Peyer's patch (tissue), 4 donors: ENCODE results near the gene GNAS. TPM values are rescaled to one million over a fixed set of nuclear protein-coding genes. Genes with fewer than 3 reads are reported as not detected.

Experiments
- DNase-seq, 3 donors: peaks; one replicate each; pipeline ENCODE4 v3.0.0-alpha.2; 2017 to 2019
- H3K27ac ChIP-seq, 4 donors: fragments of 200-600 bp; sonication (generic); one replicate each; pipeline ENCODE4 v1.5.1; 2016 to 2019
- H3K27me3 ChIP-seq, 2 donors: fragments of 200-600 bp; sonication (generic); one replicate each; pipeline ENCODE4 v1.5.1; 2019
- H3K36me3 ChIP-seq, 3 donors: fragments of 200-600 bp; sonication (generic); one replicate each; pipeline ENCODE4 v1.5.1; 2016 to 2019
- H3K4me1 ChIP-seq, 4 donors: fragments of 200-600 bp; sonication (generic); one replicate each; pipeline ENCODE4 v1.5.1; 2016 to 2019
- H3K4me3 ChIP-seq, 4 donors: fragments of 200-600 bp; sonication (generic); 1 replicate in 3 of 4; 2 replicates in 1 of 4; pipeline ENCODE4 v1.5.1; 2016 to 2019; ENCODE audit warnings: mild to moderate bottlenecking in 1 of 4
- H3K9me3 ChIP-seq, 4 donors: fragments of 200-600 bp; sonication (generic); one replicate each; pipeline ENCODE4 v1.5.1; 2016 to 2019; ENCODE audit warnings: mild to moderate bottlenecking in 1 of 4
- CTCF ChIP-seq, 6 experiments: fragments of 450-650 bp in 4 of 6; fragments of 200-600 bp in 2 of 6; sonication (generic) in 1 of 6; IDR thresholded peaks; one replicate each; pipeline ENCODE4 v1.5.1; 2017 to 2019; ENCODE audit warnings: antibody characterized with exemption in 6 of 6, mild to moderate bottlenecking in 3 of 6, moderate library complexity in 1 of 6
- POLR2A ChIP-seq, 2 donors: fragments of 450-650 bp; IDR thresholded peaks; one replicate each; pipeline ENCODE4 v1.5.1; 2017; ENCODE audit warnings: antibody characterized with exemption in 2 of 2, mild to moderate bottlenecking in 2 of 2, moderate library complexity in 2 of 2
- total RNA-seq, 4 donors: library from RNA; depleted of rRNA; stranded (reverse); fragments of >200 nt; gene quantifications; one replicate each; pipeline ENCODE4 v1.1.0, GENCODE V29; 2016

GNAS gene
- total RNA-seq, 4 donors from 2014 or later = 382 to 889 (median 658) TPM

GRCh38 chr20:58875541-58876134 is 23.1 kb downstream of the GNAS start:
- Histone ChIP-seq H3K27ac (no peak overlapping the region), H3K9me3 (no peaks in the 10 kb centered on the region), H3K27me3 (no peaks in the 10 kb centered on the region), H3K4me3 (no peak overlapping the region), H3K4me1 (no peaks in the 10 kb centered on the region), H3K36me3 (no peaks in the 10 kb centered on the region)
- TF ChIP-seq POLR2A (IDR thresholded peaks at IDR 0.05) (no peak), CTCF (IDR thresholded peaks at IDR 0.05) (no peak)
- no peak for DNase-seq

GRCh38 chr20:58876437-58876836 is 23.9 kb downstream of the GNAS start:
- Histone ChIP-seq H3K4me3 (no peak overlapping the region), H3K36me3 (no peaks in the 10 kb centered on the region), H3K27me3 (no peaks in the 10 kb centered on the region), H3K9me3 (no peaks in the 10 kb centered on the region), H3K4me1 (no peaks in the 10 kb centered on the region), H3K27ac (no peak overlapping the region)
- DNase-seq = no peak
- no peak for TF ChIP-seq POLR2A (IDR thresholded peaks at IDR 0.05)
- TF ChIP-seq CTCF (IDR thresholded peaks at IDR 0.05) = no peak

GRCh38 chr20:58877050-58877975 is 24.8 kb downstream of the GNAS start:
- no peaks in the 10 kb centered on the region for H3K27me3 ChIP-seq
- H3K27ac ChIP-seq = no peak overlapping the region
- TF ChIP-seq CTCF (IDR thresholded peaks at IDR 0.05) = no peak
- TF ChIP-seq POLR2A (IDR thresholded peaks at IDR 0.05) = no peak
- H3K4me3 ChIP-seq = no peak overlapping the region
- DNase-seq = no peak
- no peaks in the 10 kb centered on the region for H3K4me1 ChIP-seq
- H3K9me3 ChIP-seq = no peaks in the 10 kb centered on the region
- H3K36me3 ChIP-seq = no peaks in the 10 kb centered on the region

GRCh38 chr20:58877976-58878360 is 25.5 kb downstream of the GNAS start:
- Histone ChIP-seq H3K27ac (no peak overlapping the region), H3K36me3 (no peaks in the 10 kb centered on the region), H3K27me3 (no peaks in the 10 kb centered on the region), H3K4me3 (no peak overlapping the region), H3K9me3 (no peaks in the 10 kb centered on the region), H3K4me1 (no peaks in the 10 kb centered on the region)
- no peak for DNase-seq
- no peak for TF ChIP-seq CTCF (IDR thresholded peaks at IDR 0.05)
- TF ChIP-seq POLR2A (IDR thresholded peaks at IDR 0.05) = no peak

GRCh38 chr20:58878399-58878798 is 25.9 kb downstream of the GNAS start:
- no peaks in the 10 kb centered on the region for H3K36me3 ChIP-seq
- DNase-seq = no peak
- TF ChIP-seq POLR2A (IDR thresholded peaks at IDR 0.05) (no peak), CTCF (IDR thresholded peaks at IDR 0.05) (no peak)
- H3K27me3 ChIP-seq = no peaks in the 10 kb centered on the region
- H3K27ac ChIP-seq = no peak overlapping the region
- no peak overlapping the region for H3K4me3 ChIP-seq
- H3K4me1 ChIP-seq = no peaks in the 10 kb centered on the region
- no peaks in the 10 kb centered on the region for H3K9me3 ChIP-seq
